ENCODE results near the gene FCGR3B. TPM values are rescaled to one million over a fixed set of nuclear protein-coding genes. Genes with fewer than 3 reads are reported as not detected.
"Not testable (repeated sequence)": the region's sequence is repeated elsewhere in the genome, so short reads cannot be mapped to it uniquely, and the experiment has no call there.

The FCGR3B gene
- total RNA-seq: not detected in 2 replicates
- polyA plus RNA-seq (2012): not detected

DNA sequence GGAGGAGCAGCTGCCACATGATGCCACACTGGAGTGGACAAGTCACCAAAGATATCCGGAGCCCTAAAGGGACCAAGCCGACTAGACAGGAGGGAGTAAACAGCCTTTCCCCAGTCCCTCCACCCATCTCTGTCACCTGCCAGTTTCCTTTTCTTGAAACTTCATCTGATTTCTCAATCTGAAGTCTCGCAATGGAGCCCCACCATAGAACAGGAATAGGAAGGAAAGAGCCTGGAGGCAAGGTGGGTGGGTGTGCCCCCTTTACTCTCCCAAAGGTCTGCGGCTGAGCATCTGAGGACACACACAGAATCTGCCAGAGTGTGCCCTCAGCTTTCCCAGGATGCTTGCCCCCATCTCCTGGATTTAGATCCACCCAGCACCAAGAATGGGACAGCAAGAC is at the start of gene FCGR3B:
Gene FCGR3B, minus strand, starts transcription at position 101 of the 400 bp plus-strand sequence. Its CDS starts 82 bp downstream, at position 19.
- DNase-seq (ENCODE audit: low read depth): no peak

DNA sequence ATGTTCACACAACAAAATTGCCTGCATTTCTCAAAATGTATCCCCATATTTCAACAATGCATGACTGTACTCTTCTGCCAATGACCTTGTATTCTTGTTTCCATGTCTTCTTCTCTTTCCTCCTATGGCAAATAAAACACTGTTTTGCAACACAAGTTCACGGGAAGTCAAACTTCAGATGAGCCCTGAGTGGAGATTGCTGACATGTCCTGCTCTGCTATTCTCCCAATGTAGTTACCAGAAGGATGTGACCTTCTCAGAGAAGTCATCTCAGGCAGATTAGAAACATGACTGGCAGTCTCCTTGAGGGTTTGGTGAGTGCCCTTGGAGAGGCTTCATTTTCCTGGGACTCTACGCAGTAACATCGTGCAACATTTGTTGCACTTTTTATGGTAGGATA is 47.5 kb upstream of the FCGR3B start:
- DNase-seq (ENCODE audit: low read depth): no peak

DNA sequence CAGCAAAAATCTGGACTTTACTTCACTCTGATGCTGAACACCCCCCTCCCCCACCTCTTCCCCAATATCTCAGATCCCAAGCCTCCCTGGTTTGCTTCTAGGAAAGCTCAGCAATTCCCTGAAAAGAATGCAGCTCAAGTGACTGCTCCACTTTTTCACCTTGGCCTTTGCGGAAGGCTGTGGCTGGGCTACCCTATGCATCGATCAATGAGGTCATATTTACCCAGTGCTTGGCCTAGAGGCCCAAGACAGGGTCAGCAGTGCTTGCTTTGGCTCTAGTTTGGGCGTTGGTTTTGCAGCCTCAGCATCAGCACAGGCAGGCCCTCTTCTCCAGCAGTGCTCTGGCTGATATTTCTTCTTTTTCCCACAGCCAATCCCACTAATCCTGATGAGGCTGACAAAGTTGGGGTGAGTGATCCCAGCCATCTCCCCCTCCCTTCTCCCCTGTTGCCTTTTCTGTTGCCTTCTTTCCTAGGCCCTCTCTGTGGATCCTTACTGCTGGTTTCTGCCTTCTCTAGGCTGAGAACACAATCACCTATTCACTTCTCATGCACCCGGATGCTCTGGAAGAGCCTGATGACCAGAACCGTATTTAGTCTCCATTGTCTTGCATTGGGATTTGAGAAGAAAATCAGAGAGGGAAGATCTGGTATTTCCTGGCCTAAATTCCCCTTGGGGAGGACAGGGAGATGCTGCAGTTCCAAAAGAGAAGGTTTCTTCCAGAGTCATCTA is 46.1 kb upstream of the FCGR3B start:
- no peak for DNase-seq (ENCODE audit: low read depth)

DNA sequence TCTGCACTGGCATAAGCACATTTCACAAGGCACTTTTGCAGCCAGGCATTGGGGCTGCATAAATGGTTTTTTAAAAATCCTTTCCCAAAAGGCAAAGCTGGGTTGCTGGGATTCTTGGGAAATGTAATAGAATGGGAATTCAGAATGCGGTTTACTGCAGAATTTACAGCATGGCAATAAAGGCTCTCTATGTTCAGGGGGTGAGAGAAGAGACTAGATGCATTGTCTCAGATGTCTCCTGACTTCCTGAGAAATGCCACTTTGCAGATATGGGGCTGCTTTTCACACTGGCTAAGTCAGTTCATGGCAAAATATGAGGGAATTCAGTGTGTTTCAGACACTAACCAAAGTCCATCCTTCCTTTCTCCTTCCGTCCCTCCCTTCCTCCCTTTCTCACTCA is 45.5 kb upstream of the FCGR3B start:
- no peak for DNase-seq (ENCODE audit: low read depth)

DNA sequence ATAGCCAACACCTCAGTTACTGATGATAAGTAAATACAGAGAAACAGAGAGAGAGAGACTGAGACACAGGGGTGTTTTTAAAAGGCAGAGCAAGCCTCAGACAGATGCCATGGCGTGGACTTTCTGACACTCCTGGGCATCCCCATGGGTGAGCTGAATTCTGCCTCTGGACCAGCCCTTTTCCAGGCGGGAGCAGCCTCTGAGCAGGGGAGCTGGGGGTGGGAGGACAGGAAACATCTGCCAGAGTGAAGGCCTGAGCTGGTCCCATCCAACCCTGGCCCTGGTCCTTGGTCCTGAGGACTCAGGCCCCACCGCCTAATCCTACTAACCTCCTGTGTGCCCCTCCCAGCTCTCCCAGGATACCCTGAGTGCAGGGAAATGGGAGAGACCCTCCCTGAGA is 43.9 kb upstream of the FCGR3B start:
- not testable (repeated sequence) for DNase-seq (ENCODE audit: low read depth)

DNA sequence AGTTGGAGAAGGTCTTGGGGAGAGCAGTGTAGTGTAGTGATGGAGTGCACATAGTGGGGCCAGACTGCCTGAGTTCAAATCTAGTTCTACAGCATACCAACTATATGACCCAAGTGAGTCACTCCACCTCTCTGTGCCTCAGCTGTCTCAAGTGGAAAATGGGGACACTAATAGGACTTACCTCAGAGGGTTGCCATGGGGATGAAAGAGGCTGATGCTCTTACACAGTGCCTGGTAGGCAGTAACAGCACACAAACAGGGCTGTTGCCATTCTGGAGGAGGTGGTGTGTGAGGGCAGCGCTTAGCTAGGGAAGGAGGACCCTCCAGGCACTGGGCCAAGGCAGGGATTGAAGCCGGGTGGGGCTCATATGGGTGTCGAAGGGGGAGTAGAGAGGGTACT is 43.5 kb upstream of the FCGR3B start:
- DNase-seq (ENCODE audit: low read depth): not testable (repeated sequence)

DNA sequence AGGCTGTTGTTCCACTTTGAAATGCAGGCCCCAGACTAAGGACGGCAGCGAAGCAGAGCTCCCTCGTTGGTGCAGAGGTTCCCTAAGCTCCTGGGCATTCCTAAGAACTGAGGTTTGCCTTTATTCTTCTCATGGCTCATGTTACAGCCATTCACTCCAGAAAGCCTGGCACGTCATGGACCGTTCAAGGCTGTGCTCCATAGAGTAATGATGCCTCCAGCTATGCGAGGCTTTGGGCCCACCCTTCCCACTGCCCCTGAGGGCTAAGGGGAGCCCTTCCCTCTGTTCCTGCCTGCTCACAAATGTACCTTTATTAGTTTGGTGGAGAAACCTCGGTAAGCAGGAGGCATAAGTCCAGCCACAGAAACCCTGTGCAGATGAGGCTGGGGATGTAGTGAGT is 42.5 kb upstream of the FCGR3B start:
- DNase-seq (ENCODE audit: low read depth): peak; percentile 2

DNA sequence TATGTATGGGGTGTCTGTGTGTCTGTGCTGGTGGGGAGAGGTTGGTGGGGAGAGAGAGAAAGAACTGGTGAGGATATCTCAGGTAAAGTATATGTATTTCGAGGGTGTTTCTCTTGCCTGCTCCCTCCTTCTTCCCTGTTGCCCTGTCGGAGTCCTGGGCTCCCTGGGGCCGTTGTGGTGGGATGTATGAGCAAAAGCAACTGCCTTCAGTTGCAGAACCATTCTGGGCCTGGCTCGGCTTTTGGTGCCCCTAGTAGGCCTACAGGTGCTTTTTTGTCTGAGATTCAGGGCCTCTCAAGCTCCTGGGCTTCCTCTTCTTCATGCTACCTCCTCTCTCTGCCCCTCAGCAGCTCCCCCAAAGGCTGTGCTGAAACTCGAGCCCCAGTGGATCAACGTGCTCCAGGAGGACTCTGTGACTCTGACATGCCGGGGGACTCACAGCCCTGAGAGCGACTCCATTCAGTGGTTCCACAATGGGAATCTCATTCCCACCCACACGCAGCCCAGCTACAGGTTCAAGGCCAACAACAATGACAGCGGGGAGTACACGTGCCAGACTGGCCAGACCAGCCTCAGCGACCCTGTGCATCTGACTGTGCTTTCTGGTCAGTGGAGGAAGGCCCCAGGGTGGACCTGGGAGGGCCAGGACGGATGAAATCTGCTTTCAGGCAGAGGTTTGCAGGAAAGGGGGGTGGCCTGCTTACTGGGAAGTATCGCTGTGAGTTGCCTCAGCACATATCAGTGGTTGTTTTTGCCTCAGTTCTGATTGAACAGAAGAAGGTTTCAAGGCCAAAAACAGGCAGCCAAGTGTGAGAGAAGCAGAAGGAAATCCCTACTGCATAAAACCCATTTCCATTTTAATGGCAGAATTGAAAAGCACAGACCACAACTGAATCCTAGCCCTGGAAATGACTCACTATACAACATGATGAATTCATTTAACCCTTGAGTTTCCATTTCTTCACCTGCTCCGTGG is 40.4 kb upstream of the FCGR3B start:
- not testable (repeated sequence) for DNase-seq (ENCODE audit: low read depth)

DNA sequence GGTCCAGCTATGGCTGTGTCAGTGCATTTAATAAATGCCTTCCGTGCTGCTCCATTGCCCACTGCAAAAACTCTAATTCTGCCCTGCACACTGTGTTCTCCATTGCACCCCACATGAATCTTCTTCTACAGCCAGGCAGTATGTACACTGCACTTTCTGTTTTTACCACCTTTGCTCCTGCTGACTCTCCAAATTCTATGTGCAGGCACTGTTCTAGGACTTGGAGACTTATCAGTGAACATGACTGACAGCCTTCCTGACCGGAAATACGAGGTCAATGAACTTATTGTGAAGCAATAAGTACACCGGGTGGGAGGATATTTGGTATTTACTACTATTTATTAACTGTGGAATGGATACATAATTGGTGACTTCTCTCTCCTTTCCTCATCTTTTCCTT is 33.7 kb upstream of the FCGR3B start:
- DNase-seq (ENCODE audit: low read depth): not testable (repeated sequence)

DNA sequence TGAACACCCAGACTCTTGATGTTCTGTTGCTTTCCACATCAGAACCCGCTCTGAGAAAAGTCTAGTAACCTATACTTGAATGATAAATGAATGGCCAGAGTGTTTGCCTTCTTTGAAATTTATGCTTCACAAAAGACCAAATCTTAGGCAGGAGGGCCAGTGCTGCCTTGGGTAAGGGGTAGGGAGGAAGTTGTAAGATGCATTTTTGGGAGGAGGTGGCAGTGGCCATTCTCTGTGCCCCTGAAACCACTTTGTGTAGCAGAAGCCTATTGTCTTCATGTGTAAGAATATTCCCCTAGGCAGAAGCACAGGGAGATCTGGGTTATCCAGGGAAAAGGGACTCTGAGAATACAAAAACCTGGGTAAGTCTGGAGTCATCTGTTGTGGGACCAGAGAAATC is 32.6 kb upstream of the FCGR3B start:
- DNase-seq (ENCODE audit: low read depth): not testable (repeated sequence)

DNA sequence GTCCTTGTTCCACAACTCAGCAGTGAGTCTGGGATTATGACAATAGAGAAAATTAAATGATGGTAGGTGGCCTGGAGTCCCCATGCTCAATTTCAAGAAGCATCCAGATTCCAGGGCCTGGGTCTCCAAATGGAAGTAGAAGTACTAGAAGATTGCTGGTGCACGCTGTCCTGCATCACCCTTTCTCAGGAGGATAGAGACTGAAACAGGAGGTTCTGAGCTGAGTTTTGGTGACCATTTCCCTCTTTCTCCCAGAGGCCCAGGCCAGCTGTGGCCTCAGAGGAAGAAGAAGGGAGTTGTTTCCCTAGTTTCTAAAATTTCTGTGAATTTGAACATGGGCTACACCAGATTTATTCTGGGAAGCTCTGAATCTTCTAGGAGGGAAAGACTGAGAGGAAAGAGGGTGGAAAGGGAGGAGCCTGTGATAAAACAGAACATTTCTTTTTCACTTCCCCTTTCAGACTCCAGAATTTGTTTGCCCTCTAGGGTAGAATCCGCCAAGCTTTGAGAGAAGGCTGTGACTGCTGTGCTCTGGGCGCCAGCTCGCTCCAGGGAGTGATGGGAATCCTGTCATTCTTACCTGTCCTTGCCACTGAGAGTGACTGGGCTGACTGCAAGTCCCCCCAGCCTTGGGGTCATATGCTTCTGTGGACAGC is 31.8 kb upstream of the FCGR3B start, which contains the start of gene FCGR2B:
Gene FCGR2B, plus strand, starts transcription at position 460 of the 656 bp plus-strand sequence. Its CDS starts 99 bp downstream, at position 559.
- DNase-seq (ENCODE audit: low read depth): not testable (repeated sequence)

DNA sequence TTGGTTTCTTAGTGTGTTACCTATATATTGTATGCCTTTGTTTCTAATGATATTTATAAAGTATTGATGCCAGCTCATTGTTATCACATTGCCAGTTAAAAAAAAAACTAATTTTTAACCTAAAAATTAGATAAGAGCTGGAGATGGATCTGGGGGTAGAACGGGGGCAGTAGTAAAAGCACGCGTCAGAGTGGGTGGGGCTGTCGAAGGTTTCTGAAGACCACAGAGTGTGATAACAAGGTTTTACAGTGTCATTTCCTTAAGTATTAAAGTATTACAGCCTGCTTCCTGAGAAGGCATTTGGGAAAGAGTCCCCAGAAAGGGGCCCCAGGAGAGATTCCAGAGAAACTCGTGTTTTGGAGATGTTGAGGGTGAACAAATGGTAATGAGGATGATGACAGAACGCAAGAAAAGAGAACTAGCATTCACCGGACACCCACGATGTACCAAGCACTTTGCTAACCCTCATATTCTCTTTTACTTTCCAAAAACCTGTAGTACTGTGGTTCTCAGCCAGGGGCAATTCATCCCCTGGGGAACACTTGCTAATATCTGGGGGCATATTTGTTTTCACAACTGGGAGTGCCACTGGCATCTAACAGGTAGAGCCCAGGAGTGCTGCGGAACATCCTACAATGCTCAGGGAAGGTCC is 30.8 kb upstream of the FCGR3B start:
- not testable (repeated sequence) for DNase-seq (ENCODE audit: low read depth)

DNA sequence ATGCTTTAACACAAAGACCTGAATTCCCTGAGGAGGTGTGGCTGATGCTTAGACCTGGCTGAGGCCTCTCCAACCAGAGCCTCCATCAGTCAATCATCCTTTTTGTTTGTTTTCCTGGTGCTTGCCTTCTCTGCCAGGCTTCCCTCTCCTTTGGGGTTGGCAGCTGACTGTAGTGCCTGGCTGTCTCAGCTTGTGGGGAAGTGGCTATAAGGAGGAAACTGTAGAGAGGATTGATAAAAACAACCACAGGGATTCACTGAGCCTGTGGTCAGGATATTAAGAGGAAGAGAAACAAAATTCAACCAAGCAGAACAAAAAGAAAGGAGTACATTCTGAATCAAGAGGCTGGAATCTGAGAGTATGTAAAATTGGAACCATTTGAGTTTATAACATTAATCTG is 27.5 kb upstream of the FCGR3B start:
- DNase-seq (ENCODE audit: low read depth): not testable (repeated sequence)

DNA sequence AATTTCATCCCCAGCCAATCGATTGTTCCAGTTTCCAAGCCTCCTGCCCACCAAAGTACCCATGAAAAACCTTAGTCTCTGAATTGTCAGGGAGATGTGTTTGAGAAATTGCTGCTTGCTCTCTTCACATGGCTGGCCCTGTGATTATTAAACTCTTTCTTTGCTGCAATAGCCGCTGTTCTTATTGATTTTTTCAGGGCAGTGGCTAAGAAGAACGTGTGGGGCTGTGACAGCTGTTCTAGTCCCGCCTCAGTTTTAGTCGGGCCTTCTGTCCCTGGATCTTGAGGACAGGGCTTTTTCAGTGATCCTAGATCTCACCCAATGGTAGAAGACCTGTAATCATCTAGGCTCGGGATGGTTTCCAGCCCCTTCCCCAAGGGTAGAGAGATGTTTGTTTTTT is 23.0 kb upstream of the FCGR3B start:
- DNase-seq (ENCODE audit: low read depth): not testable (repeated sequence)

DNA sequence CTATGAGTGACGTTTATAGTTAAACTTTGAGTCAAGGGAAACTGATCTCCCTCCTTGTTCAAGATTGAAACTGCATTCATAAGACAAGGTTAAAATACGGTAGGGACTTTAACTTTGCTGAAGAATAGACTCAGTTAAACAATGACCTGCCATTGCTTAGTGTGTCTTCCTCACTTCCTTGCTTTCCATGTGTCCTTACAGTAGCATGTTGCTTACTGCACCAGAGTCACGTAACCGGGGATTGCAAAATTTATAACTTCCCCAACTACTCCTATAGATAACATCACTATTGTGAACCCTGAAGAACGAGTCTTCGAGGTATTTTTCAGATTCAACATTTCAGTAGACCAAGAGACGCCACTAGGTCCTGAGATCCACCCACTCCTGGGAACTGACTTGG is 22.6 kb upstream of the FCGR3B start:
- not testable (repeated sequence) for DNase-seq (ENCODE audit: low read depth)

DNA sequence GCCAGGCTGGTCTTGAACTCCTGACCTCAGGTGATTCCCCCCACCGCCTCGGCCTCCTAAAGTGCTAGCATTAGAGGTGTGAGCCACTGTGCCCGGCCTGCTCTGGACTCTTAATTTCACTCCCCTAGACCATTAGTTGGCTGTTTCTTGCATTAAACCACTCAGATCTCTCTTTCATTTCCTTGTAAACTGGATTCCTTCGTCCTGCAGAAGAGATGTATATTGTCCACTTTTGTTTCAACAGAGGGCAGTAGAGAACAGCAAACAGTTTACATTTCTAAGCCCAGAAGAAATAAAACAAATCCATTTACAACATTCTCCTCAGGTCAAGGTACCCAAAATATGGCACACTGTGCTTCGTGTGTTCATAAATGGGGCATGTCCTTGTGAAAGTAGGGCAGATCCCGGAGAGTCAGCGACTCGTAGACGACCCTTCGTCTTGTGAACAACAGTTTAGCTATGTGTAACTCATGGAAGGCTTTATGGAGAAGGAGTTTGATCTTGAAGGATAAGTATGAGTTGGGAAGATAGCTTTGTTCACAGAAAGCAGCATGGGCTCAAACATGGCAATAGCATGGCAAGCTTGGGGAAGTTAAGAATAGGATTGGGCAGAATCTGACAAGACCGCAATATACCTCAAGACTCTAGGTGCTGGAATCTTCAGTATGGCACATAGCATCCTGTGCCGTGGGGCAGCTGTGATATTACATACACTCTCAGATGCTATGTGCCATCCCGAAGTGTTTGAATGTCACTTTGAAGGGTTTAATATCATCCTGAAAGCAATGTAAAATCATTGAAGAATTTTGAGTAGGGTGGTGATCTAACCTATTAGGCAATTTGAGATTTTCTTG is 16.8 kb upstream of the FCGR3B start:
- DNase-seq (ENCODE audit: low read depth): peak; percentile 50

DNA sequence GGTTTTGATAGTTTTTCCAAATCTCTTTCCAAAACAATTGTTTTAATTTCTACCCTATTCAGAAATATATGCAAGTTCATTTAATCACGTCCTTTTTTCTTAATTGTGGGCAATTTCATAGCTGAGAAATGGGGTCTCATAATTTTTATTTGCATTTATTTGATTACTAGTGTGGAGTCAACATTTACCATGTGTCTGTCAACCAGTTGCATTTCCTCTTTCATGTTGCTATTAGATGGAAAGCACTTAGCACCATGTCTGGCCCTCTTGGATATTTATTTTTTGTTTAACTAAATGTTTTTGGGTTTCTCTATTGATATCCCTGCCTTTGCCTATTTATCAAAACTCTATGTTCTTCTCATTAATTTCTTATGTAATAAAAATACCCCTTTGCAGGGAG is 13.9 kb upstream of the FCGR3B start:
- DNase-seq (ENCODE audit: low read depth): not testable (repeated sequence)

DNA sequence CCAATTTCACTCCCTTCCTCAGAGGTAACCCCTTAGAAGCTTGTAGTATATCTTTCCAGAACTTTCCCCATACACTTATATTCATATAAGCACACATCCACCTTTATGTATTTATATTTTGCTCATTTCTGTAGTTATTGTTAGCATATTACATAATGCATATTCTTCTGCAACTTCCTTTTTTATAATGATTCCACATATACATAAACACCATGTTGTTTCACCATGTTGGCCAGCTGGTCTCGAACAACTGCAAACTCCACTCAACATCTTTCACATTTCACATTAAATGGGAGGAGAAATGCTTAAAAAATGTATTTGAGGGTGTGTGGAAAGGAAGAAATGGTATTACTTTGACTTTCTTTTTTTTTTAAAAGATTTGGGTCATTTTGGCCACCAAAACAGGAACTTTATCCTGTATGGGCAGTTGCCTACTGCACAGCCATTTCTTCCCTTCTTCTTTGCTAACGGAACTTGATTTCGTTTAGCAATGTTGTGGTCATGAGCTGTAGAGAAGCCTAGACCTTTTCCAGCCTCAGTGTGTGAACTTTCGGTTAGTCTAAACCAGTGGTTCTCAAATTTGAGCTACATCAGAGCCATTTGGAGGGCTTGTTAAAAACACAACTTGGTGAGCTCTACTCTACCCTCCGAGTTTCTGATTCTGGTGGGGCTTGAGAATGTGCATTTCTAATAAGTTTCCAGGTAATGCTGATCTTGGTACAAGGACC is 12.7 kb upstream of the FCGR3B start:
- not testable (repeated sequence) for DNase-seq (ENCODE audit: low read depth)

DNA sequence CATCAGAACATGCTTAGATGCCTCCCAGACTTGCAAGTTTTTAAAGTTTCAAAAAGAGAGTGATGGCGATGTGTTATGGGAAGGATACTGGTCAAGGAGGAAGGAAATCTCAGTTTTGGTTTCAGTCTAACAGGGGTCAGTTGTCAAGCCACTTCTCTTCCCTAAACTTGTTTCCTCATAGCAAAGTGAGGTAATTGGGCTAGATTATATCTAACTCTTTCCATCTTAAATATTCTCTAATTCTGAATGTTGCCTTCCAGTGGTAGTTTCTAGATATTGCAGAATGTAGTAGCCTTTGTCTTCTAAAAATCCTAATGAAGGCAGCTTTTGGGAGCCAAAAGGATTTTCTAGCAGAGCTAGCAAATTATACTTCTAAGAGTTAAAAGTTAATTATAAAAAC is 11.7 kb upstream of the FCGR3B start:
- not testable (repeated sequence) for DNase-seq (ENCODE audit: low read depth)
